GM23338 (cell line): Measurements from ENCODE around the gene PPP1R14B. TPM values are rescaled to one million over a fixed set of nuclear protein-coding genes. Genes with fewer than 3 reads are reported as not detected.
A peak's percentile ranks its signal among the peaks of the same experiment; 100 is the strongest.

Experiments
- ATAC-seq: fragments of 200-7000 bp; cut with Tn5 transposase; 3 replicates; pipeline ENCODE4 v1.9.1; 2020
- DNase-seq: peaks from one replicate; pipeline ENCODE4 v3.0.0-alpha.2; 2015; ENCODE audit warnings: low spot score
- H2AFZ ChIP-seq: fragments of 200-600 bp; sonication (generic); 2 replicates; pipeline ENCODE4 v1.8.0; 2016; ENCODE audit warnings: antibody characterized with exemption, mild to moderate bottlenecking, moderate library complexity
- H3F3A ChIP-seq: fragments of 200-600 bp; sonication (generic); replicated peaks from 2 replicates; pipeline ENCODE4 v1.8.0; 2017; ENCODE audit warnings: antibody characterized with exemption, mixed run types, low read depth
- H3K27ac ChIP-seq: fragments of 200-600 bp; sonication (generic); 2 replicates; pipeline ENCODE4 v1.6.1; 2016; ENCODE audit warnings: low read depth
- H3K27me3 ChIP-seq: fragments of 200-600 bp; sonication (generic); 2 replicates; pipeline ENCODE4 v1.8.0; 2016; ENCODE audit warnings: mild to moderate bottlenecking, mixed run types, moderate library complexity; ENCODE audit not compliant: insufficient read depth
- H3K36me3 ChIP-seq: fragments of 200-600 bp; sonication (generic); 2 replicates; pipeline ENCODE4 v1.8.0; 2016; ENCODE audit warnings: mild to moderate bottlenecking; ENCODE audit not compliant: insufficient read depth
- H3K4me1 ChIP-seq: fragments of 200-600 bp; sonication (generic); 2 replicates; pipeline ENCODE4 v1.8.0; 2016; ENCODE audit warnings: mild to moderate bottlenecking, moderate library complexity; ENCODE audit not compliant: insufficient read depth
- H3K4me2 ChIP-seq: fragments of 200-600 bp; sonication (generic); 2 replicates; pipeline ENCODE4 v1.7.1; 2017; ENCODE audit warnings: mixed run types
- H3K4me3 ChIP-seq: fragments of 200-600 bp; sonication (generic); 2 replicates; pipeline ENCODE4 v1.6.1; 2016; ENCODE audit warnings: mixed run types
- H3K79me2 ChIP-seq: fragments of 200-600 bp; sonication (generic); replicated peaks from 2 replicates; pipeline ENCODE4 v1.8.0; 2017; ENCODE audit warnings: mild to moderate bottlenecking; ENCODE audit not compliant: insufficient read depth
- H3K9me2 ChIP-seq: fragments of 200-600 bp; sonication (generic); 2 replicates; pipeline ENCODE4 v1.8.0; 2017; ENCODE audit not compliant: insufficient read depth
- H4K20me1 ChIP-seq: fragments of 200-600 bp; sonication (generic); replicated peaks from 2 replicates; pipeline ENCODE4 v1.8.0; 2017; ENCODE audit warnings: mild to moderate bottlenecking; ENCODE audit not compliant: insufficient read depth
- H3K27ac Mint-ChIP-seq: 2 replicates; pipeline ENCODE4 v1.8.0; 2020; ENCODE audit warnings: inconsistent platforms, mild to moderate bottlenecking, moderate library complexity, mixed read lengths
- H3K27me3 Mint-ChIP-seq: 3 replicates; pipeline ENCODE4 v1.8.0; 2022; ENCODE audit warnings: low read depth, mild to moderate bottlenecking, moderate library complexity, mixed read lengths, inconsistent platforms; ENCODE audit not compliant: insufficient read depth, poor library complexity
- H3K36me3 Mint-ChIP-seq: 3 replicates; pipeline ENCODE4 v1.8.0; 2021; ENCODE audit warnings: low read depth, mild to moderate bottlenecking, inconsistent platforms, moderate library complexity, mixed read lengths
- H3K4me1 Mint-ChIP-seq: 3 replicates; pipeline ENCODE4 v1.8.0; 2020; ENCODE audit warnings: mild to moderate bottlenecking, inconsistent platforms, mixed read lengths
- H3K4me3 Mint-ChIP-seq: 3 replicates; pipeline ENCODE4 v1.8.0; 2021; ENCODE audit warnings: moderate library complexity, mild to moderate bottlenecking, inconsistent platforms, mixed read lengths
- H3K9me3 Mint-ChIP-seq: 3 replicates; pipeline ENCODE4 v1.8.0; 2020; ENCODE audit warnings: moderate library complexity, mild to moderate bottlenecking, inconsistent platforms, mixed read lengths
- CREB1 ChIP-seq: fragments of 250-450 bp; sonication (Bioruptor Pico); IDR thresholded peaks from 2 replicates; pipeline ENCODE4 v1.5.0; 2020; ENCODE audit warnings: low read depth, mild to moderate bottlenecking, moderate library complexity
- ETS1 ChIP-seq: IDR thresholded peaks from 2 replicates; pipeline ENCODE4 v1.6.1; 2016; ENCODE audit warnings: antibody characterized with exemption
- POLR2AphosphoS5 ChIP-seq: IDR thresholded peaks from 2 replicates; pipeline ENCODE4 v1.6.1; 2016; ENCODE audit warnings: antibody characterized with exemption, low read depth
- ZNF331 ChIP-seq: fragments of 250-450 bp; sonication (Bioruptor Pico); IDR thresholded peaks from 2 replicates; pipeline ENCODE4 v1.5.0; 2020; ENCODE audit warnings: low read depth, mild to moderate bottlenecking, moderate library complexity
- polyA plus RNA-seq: library from polyadenylated mRNA; unstranded; fragments of >200 nt; fragmentation: Nextera tagmentation; extraction: Ambion mirVana; gene quantifications from 2 replicates; pipeline ENCODE4 v1.2.1, GENCODE V29; 2016
- total RNA-seq: library from RNA; depleted of rRNA; stranded (reverse); fragments of >200 nt; shearing (Covaris generic); gene quantifications from 2 replicates; pipeline ENCODE4 v1.2.3, GENCODE V29; 2014
- TF ChIP-seq, protein P1 (sequence below): fragments of 250-450 bp; sonication (Bioruptor Pico); IDR thresholded peaks from 2 replicates; pipeline ENCODE4 v1.5.0; 2020; ENCODE audit warnings: mild to moderate bottlenecking, moderate library complexity
- TF ChIP-seq, protein P2 (sequence below), 2 experiments: fragments of 200-600 bp in 1 of 2; sonication (generic) in 1 of 2; conservative IDR thresholded peaks; 2 replicates each; pipeline versions ENCODE4 v1.5.1 to v1.6.1; 2016 to 2017; ENCODE audit warnings: antibody characterized with exemption in 2 of 2, low read depth in 2 of 2, mild to moderate bottlenecking in 2 of 2, moderate library complexity in 1 of 2

Gene PPP1R14B
- total and polyA plus RNA-seq, 2 experiments from 2014 or later: 250 to 315 TPM

- TF ChIP-seq, protein P1, sequence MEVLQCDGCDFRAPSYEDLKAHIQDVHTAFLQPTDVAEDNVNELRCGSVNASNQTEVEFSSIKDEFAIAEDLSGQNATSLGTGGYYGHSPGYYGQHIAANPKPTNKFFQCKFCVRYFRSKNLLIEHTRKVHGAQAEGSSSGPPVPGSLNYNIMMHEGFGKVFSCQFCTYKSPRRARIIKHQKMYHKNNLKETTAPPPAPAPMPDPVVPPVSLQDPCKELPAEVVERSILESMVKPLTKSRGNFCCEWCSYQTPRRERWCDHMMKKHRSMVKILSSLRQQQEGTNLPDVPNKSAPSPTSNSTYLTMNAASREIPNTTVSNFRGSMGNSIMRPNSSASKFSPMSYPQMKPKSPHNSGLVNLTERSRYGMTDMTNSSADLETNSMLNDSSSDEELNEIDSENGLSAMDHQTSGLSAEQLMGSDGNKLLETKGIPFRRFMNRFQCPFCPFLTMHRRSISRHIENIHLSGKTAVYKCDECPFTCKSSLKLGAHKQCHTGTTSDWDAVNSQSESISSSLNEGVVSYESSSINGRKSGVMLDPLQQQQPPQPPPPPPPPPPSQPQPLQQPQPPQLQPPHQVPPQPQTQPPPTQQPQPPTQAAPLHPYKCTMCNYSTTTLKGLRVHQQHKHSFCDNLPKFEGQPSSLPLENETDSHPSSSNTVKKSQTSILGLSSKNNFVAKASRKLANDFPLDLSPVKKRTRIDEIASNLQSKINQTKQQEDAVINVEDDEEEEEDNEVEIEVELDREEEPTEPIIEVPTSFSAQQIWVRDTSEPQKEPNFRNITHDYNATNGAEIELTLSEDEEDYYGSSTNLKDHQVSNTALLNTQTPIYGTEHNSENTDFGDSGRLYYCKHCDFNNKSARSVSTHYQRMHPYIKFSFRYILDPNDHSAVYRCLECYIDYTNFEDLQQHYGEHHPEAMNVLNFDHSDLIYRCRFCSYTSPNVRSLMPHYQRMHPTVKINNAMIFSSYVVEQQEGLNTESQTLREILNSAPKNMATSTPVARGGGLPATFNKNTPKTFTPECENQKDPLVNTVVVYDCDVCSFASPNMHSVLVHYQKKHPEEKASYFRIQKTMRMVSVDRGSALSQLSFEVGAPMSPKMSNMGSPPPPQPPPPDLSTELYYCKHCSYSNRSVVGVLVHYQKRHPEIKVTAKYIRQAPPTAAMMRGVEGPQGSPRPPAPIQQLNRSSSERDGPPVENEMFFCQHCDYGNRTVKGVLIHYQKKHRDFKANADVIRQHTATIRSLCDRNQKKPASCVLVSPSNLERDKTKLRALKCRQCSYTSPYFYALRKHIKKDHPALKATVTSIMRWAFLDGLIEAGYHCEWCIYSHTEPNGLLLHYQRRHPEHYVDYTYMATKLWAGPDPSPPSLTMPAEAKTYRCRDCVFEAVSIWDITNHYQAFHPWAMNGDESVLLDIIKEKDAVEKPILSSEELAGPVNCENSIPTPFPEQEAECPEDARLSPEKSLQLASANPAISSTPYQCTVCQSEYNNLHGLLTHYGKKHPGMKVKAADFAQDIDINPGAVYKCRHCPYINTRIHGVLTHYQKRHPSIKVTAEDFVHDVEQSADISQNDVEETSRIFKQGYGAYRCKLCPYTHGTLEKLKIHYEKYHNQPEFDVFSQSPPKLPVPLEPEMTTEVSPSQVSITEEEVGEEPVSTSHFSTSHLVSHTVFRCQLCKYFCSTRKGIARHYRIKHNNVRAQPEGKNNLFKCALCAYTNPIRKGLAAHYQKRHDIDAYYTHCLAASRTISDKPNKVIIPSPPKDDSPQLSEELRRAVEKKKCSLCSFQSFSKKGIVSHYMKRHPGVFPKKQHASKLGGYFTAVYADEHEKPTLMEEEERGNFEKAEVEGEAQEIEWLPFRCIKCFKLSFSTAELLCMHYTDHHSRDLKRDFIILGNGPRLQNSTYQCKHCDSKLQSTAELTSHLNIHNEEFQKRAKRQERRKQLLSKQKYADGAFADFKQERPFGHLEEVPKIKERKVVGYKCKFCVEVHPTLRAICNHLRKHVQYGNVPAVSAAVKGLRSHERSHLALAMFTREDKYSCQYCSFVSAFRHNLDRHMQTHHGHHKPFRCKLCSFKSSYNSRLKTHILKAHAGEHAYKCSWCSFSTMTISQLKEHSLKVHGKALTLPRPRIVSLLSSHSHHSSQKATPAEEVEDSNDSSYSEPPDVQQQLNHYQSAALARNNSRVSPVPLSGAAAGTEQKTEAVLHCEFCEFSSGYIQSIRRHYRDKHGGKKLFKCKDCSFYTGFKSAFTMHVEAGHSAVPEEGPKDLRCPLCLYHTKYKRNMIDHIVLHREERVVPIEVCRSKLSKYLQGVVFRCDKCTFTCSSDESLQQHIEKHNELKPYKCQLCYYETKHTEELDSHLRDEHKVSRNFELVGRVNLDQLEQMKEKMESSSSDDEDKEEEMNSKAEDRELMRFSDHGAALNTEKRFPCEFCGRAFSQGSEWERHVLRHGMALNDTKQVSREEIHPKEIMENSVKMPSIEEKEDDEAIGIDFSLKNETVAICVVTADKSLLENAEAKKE: no peak
Observed at GRCh38 chr11:64275031-64275800, 28.5 kb upstream of the PPP1R14B start (continued).

- Histone ChIP-seq H3K4me2 (peak overlapping the region; percentile 97), H3K27ac (peak overlapping the region; percentile 95), H3K36me3 (no peaks in the 10 kb centered on the region), H4K20me1 (no peaks in the 10 kb centered on the region), H3K27me3 (no peaks in the 10 kb centered on the region), H3K9me2 (no peaks in the 10 kb centered on the region), H3K4me3 (peak overlapping the region; percentile 80), H3K4me1 (peaks cover 11% of the 10 kb centered on the region; the same call in 1 of the 2 replicates), H3K79me2 (no peaks in the 10 kb centered on the region), H3F3A (peaks cover 29% of the 10 kb centered on the region), H2AFZ (no peak overlapping the region)
- peak; percentile 81 for ATAC-seq
- Mint-ChIP-seq H3K27ac (peak overlapping the region; percentile 99), H3K36me3 (peaks cover 26% of the 10 kb centered on the region), H3K9me3 (peaks cover 3% of the 10 kb centered on the region; the same call in 2 of the 3 replicates), H3K27me3 (peaks cover 23% of the 10 kb centered on the region), H3K4me1 (peaks cover 24% of the 10 kb centered on the region), H3K4me3 (peak overlapping the region; percentile 94)
- TF ChIP-seq ETS1: peak; percentile 99
- peak; percentile 60; the same call in 1 of the 2 replicates for TF ChIP-seq CREB1 (CRISPR knock-in tag)
- TF ChIP-seq ZNF331: no peak
- TF ChIP-seq POLR2AphosphoS5: peak; percentile 81
- TF ChIP-seq, protein P2, sequence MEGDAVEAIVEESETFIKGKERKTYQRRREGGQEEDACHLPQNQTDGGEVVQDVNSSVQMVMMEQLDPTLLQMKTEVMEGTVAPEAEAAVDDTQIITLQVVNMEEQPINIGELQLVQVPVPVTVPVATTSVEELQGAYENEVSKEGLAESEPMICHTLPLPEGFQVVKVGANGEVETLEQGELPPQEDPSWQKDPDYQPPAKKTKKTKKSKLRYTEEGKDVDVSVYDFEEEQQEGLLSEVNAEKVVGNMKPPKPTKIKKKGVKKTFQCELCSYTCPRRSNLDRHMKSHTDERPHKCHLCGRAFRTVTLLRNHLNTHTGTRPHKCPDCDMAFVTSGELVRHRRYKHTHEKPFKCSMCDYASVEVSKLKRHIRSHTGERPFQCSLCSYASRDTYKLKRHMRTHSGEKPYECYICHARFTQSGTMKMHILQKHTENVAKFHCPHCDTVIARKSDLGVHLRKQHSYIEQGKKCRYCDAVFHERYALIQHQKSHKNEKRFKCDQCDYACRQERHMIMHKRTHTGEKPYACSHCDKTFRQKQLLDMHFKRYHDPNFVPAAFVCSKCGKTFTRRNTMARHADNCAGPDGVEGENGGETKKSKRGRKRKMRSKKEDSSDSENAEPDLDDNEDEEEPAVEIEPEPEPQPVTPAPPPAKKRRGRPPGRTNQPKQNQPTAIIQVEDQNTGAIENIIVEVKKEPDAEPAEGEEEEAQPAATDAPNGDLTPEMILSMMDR (conservative IDR thresholded peaks at IDR 0.05; ENCODE audit: low read depth in 2 of 2): peak in 1 of 2 experiments; percentile 3; a peak in 1 of 4 replicates
- peak; percentile 100 for DNase-seq
Observed at GRCh38 chr11:64269540-64270220, 22.9 kb upstream of the PPP1R14B start.
